Loucy (cell line): ENCODE results near the gene TMEM121.
"Not testable (repeated sequence)": the region's sequence is repeated elsewhere in the genome, so short reads cannot be mapped to it uniquely, and the experiment has no call there.

Experiments
- H2AFZ ChIP-seq: fragments of 200-600 bp; sonication (generic); 2 replicates; pipeline ENCODE4 v1.6.0; 2016; ENCODE audit warnings: antibody characterized with exemption, mild to moderate bottlenecking, low read length, moderate library complexity
- H3F3A ChIP-seq: fragments of 200-600 bp; 2 replicates; pipeline ENCODE4 v1.6.0; 2016; ENCODE audit warnings: antibody characterized with exemption, low read depth, mild to moderate bottlenecking
- H3K27me3 ChIP-seq: fragments of 200-600 bp; sonication (generic); 2 replicates; pipeline ENCODE4 v1.6.1; 2014; ENCODE audit warnings: low read length, mild to moderate bottlenecking; ENCODE audit not compliant: insufficient read depth, poor library complexity, severe bottlenecking
- H3K36me3 ChIP-seq: fragments of 200-600 bp; sonication (generic); 2 replicates; pipeline ENCODE4 v1.6.1; 2016; ENCODE audit warnings: low read length; ENCODE audit not compliant: insufficient read depth
- H3K4me1 ChIP-seq: fragments of 200-600 bp; sonication (generic); 2 replicates; pipeline ENCODE4 v1.5.1; 2014; ENCODE audit warnings: low read length, mild to moderate bottlenecking; ENCODE audit not compliant: insufficient read depth, poor library complexity, severe bottlenecking
- H3K4me2 ChIP-seq: fragments of 200-600 bp; sonication (generic); 2 replicates; pipeline ENCODE4 v1.6.0; 2014; ENCODE audit warnings: antibody characterized with exemption, low read length, low read depth, mild to moderate bottlenecking; ENCODE audit not compliant: poor library complexity, severe bottlenecking
- H3K4me3 ChIP-seq: fragments of 200-600 bp; sonication (generic); 2 replicates; pipeline ENCODE4 v1.5.1; 2014; ENCODE audit warnings: low read length, mild to moderate bottlenecking, mixed read lengths; ENCODE audit not compliant: poor library complexity, severe bottlenecking
- H3K79me2 ChIP-seq: fragments of 200-600 bp; sonication (generic); 2 replicates; pipeline ENCODE4 v1.6.1; 2014; ENCODE audit warnings: low read length; ENCODE audit not compliant: insufficient read depth
- H3K9ac ChIP-seq: fragments of 200-600 bp; sonication (generic); 2 replicates; pipeline ENCODE4 v1.6.0; 2014; ENCODE audit warnings: mild to moderate bottlenecking, low read depth, low read length, moderate library complexity; ENCODE audit not compliant: poor library complexity, severe bottlenecking
- H3K9me2 ChIP-seq: fragments of 200-600 bp; sonication (generic); replicated peaks from 2 replicates; pipeline ENCODE4 v1.6.1; 2016; ENCODE audit warnings: low read depth, low read length, mixed read lengths
- H3K9me3 ChIP-seq: fragments of 200-600 bp; sonication (generic); 2 replicates; pipeline ENCODE4 v1.6.1; 2014; ENCODE audit warnings: mild to moderate bottlenecking, antibody characterized with exemption, low read length, low read depth; ENCODE audit not compliant: insufficient read depth
- H4K20me1 ChIP-seq: fragments of 200-600 bp; sonication (generic); 2 replicates; pipeline ENCODE4 v1.6.0; 2014; ENCODE audit warnings: antibody characterized with exemption, low read length, mild to moderate bottlenecking; ENCODE audit not compliant: insufficient read depth, poor library complexity, severe bottlenecking
- CTCF ChIP-seq: fragments of 200-600 bp; sonication (generic); conservative IDR thresholded peaks from 2 replicates; pipeline ENCODE4 v1.5.1; 2014; ENCODE audit warnings: mild to moderate bottlenecking, antibody characterized with exemption, low read length
- EZH2phosphoT487 ChIP-seq: fragments of 200-600 bp; IDR thresholded peaks from 2 replicates; pipeline ENCODE4 v1.6.1; 2018; ENCODE audit warnings: antibody characterized with exemption, mild to moderate bottlenecking, moderate library complexity, borderline replicate concordance

TMEM121 gene

GRCh38 chr14:105567164-105568103, 41.1 kb downstream of the TMEM121 start:
- not testable (repeated sequence) for H3F3A ChIP-seq, H3K9me2 ChIP-seq, H3K79me2 ChIP-seq, H2AFZ ChIP-seq, H3K4me1 ChIP-seq, H3K4me3 ChIP-seq, H3K9ac ChIP-seq, H4K20me1 ChIP-seq, H3K36me3 ChIP-seq, H3K9me3 ChIP-seq, H3K4me2 ChIP-seq, H3K27me3 ChIP-seq

- H3K4me1 ChIP-seq, H3K79me2 ChIP-seq, H4K20me1 ChIP-seq, H3K9me3 ChIP-seq, H3K9me2 ChIP-seq, H3K36me3 ChIP-seq, H3K4me3 ChIP-seq, H3K4me2 ChIP-seq, H3F3A ChIP-seq, H3K27me3 ChIP-seq, H2AFZ ChIP-seq, H3K9ac ChIP-seq: not testable (repeated sequence)
Observed at GRCh38 chr14:105568140-105568843, 41.9 kb downstream of the TMEM121 start.

- Histone ChIP-seq H3K27me3 (no peaks in the 10 kb centered on the region), H3K9me3 (no peaks in the 10 kb centered on the region), H4K20me1 (no peaks in the 10 kb centered on the region), H3K79me2 (no peaks in the 10 kb centered on the region), H3K36me3 (no peaks in the 10 kb centered on the region), H3K9me2 (no peaks in the 10 kb centered on the region), H3F3A (no peaks in the 10 kb centered on the region), H3K9ac (no peak overlapping the region), H3K4me2 (no peak overlapping the region), H2AFZ (no peak overlapping the region), H3K4me1 (no peaks in the 10 kb centered on the region), H3K4me3 (no peak overlapping the region)
- TF ChIP-seq EZH2phosphoT487: no peak
- no peak for TF ChIP-seq CTCF
Observed at GRCh38 chr14:105568859-105569766, 42.7 kb downstream of the TMEM121 start.

- no peaks in the 10 kb centered on the region for H3K4me1 ChIP-seq
- no peaks in the 10 kb centered on the region for H3K9me3 ChIP-seq
- no peaks in the 10 kb centered on the region for H4K20me1 ChIP-seq
- TF ChIP-seq CTCF: no peak
- no peak for TF ChIP-seq EZH2phosphoT487
- no peak overlapping the region for H3K4me2 ChIP-seq
- H3K27me3 ChIP-seq: no peaks in the 10 kb centered on the region
- H3F3A ChIP-seq: no peaks in the 10 kb centered on the region
- no peak overlapping the region for H2AFZ ChIP-seq
- H3K36me3 ChIP-seq: no peaks in the 10 kb centered on the region
- H3K9me2 ChIP-seq: no peaks in the 10 kb centered on the region
- no peak overlapping the region for H3K4me3 ChIP-seq
- H3K9ac ChIP-seq: no peak overlapping the region
- no peaks in the 10 kb centered on the region for H3K79me2 ChIP-seq
Observed at GRCh38 chr14:105570482-105570881, 44.1 kb downstream of the TMEM121 start.

- not testable (repeated sequence) for H3F3A ChIP-seq, H3K4me1 ChIP-seq, H3K79me2 ChIP-seq, H3K9ac ChIP-seq, H3K9me3 ChIP-seq, H4K20me1 ChIP-seq, H3K4me3 ChIP-seq, H3K9me2 ChIP-seq, H2AFZ ChIP-seq, H3K4me2 ChIP-seq, H3K36me3 ChIP-seq, H3K27me3 ChIP-seq
Observed at GRCh38 chr14:105571181-105571951, 45.0 kb downstream of the TMEM121 start.
